Gastrocnemius medialis (tissue), 4 donors: ENCODE results near the gene CNTNAP3B.
"Not testable (repeated sequence)": the region's sequence is repeated elsewhere in the genome, so short reads cannot be mapped to it uniquely, and the experiment has no call there.

Source experiments
- POLR2A ChIP-seq, 2 donors: fragments of 450-650 bp; IDR thresholded peaks; one replicate each; pipeline ENCODE4 v1.6.1; 2017; ENCODE audit warnings: antibody characterized with exemption in 2 of 2, mild to moderate bottlenecking in 2 of 2, moderate library complexity in 2 of 2
- TF ChIP-seq, protein P1 (sequence below), 5 experiments: fragments of 450-650 bp in 3 of 5; fragments of 200-600 bp in 2 of 5; sonication (generic) in 2 of 5; IDR thresholded peaks in 4 of 5; conservative IDR thresholded peaks in 1 of 5; 1 replicate in 4 of 5; 2 replicates in 1 of 5; pipeline ENCODE4 v1.5.1; 2016 to 2019; ENCODE audit warnings: antibody characterized with exemption in 5 of 5, mild to moderate bottlenecking in 3 of 5, moderate library complexity in 3 of 5

DNA sequence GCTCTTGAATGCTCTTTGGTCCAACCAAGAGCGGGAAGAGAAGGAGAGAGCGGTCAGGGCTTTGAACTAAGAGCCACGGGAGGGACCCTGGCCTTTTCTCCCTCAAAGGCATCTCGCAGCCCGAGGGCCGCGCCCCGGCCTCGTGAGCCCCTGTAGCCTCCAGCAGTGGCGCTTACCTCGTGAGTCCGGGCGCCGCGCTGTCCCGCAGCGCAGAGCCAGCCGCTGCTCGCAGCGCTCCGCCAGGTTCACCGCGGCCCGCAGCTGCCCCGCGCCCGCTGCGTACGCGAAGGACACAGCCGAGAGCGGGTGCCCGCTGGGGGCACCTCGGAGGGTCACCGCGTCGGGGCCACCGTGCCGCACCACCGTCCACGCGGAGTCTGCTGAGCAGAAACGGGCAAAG is 176.2 kb downstream of the CNTNAP3B start:
- TF ChIP-seq, protein P1, sequence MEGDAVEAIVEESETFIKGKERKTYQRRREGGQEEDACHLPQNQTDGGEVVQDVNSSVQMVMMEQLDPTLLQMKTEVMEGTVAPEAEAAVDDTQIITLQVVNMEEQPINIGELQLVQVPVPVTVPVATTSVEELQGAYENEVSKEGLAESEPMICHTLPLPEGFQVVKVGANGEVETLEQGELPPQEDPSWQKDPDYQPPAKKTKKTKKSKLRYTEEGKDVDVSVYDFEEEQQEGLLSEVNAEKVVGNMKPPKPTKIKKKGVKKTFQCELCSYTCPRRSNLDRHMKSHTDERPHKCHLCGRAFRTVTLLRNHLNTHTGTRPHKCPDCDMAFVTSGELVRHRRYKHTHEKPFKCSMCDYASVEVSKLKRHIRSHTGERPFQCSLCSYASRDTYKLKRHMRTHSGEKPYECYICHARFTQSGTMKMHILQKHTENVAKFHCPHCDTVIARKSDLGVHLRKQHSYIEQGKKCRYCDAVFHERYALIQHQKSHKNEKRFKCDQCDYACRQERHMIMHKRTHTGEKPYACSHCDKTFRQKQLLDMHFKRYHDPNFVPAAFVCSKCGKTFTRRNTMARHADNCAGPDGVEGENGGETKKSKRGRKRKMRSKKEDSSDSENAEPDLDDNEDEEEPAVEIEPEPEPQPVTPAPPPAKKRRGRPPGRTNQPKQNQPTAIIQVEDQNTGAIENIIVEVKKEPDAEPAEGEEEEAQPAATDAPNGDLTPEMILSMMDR (IDR thresholded peaks at IDR 0.05 in 4 of 5, conservative IDR thresholded peaks at IDR 0.05 in 1 of 5): not testable (repeated sequence)
- TF ChIP-seq POLR2A (IDR thresholded peaks at IDR 0.05): not testable (repeated sequence)
